NOMO-1 treated with DMSO at 0.1 percent for 48 hours (cell line): ENCODE measurements around the gene SPIB.
"Not testable (repeated sequence)": the region's sequence is repeated elsewhere in the genome, so short reads cannot be mapped to it uniquely, and the experiment has no call there.

Experiments used
- DNase-seq: peaks from one replicate; lab custom pipeline; 2025; ENCODE audit not compliant: unreplicated experiment; lab: John Stamatoyannopoulos, UW

The SPIB gene

DNA sequence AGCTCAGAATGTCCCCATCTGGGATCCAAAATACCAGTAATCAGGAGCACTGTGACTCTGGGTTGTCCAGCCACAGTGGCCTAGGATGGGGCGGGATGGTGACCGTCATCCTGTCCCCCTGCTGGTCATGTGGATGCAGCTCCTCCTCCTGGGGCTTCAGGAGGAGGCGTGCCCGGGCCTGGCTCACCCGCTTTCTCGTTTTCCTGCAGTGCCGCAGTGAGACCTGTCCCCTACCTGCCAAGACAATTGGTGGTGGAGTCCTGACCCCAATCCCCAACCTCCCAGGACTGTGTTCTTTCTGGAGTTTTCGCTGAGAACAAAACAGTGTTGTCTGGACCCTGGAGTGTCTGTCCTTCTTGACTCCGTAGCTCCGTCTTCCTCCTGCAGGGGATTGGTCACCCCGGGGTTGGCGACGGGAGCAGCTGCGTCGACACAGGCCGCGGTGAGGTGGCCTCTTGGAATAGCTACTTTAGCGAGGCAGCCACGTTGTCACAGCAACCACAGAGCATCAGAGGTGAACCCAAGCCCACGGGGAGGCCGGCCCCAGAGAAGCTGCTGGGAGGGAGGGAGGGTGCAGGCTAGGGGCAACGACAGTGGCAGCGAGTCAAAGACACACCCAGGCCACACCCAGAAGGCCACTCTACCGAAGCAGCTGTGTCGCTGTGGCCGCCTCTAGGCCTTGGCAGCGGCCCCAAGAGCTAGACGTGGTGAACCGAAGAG lies 47.4 kb downstream of the SPIB start:
- no peak for DNase-seq

DNA sequence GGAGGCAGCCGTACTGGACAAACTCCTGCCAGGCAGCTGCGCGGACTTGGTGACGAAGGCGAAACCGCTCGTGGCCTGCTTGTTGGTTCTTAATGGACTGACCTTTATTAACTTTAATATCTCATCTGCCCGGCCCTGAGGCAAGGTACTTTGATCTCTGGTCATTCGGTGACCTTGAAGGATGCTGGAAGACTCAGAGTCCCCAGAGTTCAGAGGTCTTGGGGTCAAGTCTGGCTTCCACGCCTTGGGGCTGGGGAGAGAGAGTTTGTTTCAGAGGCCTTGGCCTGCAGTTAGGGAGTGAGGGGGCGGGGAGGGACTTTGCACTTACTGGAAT lies 47.9 kb downstream of the SPIB start:
- no peak for DNase-seq

DNA sequence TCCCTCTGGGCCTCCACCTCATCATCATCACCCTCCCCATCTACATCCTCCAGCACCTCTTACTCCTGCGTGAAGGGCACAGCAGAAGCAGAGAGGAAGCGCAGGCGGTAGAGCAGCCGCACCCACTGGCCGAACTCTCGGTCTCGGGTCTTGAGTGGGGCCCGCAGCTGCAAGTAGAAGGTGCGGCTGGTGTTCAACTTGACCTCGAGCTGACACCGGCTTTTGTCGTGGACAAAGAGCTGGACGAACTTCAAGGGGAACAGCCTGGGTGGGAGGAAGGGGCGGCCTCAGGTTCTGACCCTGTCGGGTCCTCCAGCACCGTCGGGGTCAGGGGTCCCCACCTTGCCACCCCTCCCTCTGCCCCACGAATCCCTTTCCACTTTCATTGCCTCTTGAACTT lies 48.8 kb downstream of the SPIB start:
- no peak for DNase-seq

DNA sequence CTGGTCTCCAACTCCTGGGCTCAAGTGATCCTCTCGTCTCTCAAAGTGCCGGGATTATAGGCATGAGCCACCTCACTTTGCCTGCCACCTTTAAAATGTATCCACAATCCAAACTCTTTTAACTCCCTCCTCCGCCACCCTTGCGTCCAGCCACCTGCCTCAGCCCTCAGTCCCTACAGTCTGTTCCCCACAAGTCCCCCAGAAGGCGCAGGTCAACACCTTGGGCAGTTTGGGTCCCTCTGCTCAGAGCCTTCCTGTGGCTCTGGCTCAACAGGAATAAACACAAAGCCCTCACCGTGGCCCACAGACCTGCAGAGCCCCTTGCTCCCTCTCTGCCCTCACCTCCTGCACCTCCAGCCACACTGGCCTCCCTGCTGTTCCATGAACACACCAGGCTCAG lies 50.1 kb downstream of the SPIB start:
- no peak for DNase-seq

DNA sequence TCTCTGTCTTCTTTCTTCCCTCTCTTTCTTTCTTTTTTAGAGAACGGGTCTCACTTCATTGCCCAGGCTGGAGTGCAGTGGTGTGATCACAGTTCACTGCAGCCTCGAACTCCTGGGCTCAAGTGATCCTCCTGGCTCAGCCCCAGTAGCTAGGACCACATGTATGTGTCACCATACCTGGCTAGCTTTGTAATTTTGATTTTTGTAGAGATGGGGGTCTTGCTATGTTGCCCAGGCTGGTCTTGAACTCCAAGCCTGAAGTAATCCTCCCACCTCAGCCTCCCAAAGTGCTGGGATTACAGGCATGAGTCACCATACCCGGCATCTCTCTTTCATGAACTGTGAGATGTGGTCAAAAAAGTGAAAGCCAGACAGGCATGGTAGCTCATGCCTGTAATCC lies 54.6 kb downstream of the SPIB start:
- not testable (repeated sequence) for DNase-seq

DNA sequence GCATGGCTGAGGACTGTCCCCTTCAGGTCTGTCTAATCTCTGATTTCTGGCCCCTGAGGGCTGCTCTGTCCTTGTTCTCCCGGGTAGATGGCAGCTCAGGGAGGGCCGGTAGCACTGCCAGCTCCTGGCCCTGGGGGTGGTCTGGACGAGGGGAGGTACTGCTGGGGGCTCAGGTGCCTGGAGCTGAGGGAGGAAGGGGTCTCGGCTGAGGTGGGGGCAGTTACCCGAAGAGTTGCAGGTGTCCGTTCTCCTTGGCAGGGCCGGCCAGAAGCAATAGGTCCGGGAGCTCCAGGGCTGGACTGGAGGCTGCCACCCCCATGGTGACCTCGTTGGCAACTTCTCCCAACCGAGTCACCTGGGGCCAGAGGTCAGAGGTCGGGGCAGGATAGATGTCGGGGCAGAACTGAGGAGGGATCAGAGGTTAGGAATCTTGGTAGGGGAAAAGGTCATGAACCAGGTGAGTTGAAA lies 56.4 kb downstream of the SPIB start:
- no peak for DNase-seq

DNA sequence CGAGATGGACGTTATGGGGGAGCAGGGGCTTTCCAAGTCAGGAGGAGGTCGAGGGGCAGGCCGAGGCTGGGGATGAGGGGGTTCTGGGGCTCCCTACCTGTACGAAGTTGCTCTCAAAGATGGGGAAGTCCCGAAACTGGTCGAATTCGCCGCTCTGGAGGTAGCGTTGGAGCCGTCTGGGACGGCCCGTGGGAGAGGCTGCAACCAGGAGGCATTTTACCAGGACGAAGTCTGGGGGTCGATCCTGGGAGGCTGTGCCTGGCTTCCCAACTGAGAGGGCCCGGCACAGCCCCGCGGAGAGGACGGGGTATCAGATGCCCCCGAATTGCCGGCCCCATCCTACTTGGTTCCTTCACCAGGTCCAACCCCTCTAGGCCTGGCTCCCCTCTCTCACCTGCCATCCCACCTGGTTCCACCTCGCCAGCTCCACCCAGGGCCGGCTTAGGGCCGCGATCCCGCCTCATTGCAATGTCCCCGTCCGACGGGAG lies 57.0 kb downstream of the SPIB start:
- no peak for DNase-seq

DNA sequence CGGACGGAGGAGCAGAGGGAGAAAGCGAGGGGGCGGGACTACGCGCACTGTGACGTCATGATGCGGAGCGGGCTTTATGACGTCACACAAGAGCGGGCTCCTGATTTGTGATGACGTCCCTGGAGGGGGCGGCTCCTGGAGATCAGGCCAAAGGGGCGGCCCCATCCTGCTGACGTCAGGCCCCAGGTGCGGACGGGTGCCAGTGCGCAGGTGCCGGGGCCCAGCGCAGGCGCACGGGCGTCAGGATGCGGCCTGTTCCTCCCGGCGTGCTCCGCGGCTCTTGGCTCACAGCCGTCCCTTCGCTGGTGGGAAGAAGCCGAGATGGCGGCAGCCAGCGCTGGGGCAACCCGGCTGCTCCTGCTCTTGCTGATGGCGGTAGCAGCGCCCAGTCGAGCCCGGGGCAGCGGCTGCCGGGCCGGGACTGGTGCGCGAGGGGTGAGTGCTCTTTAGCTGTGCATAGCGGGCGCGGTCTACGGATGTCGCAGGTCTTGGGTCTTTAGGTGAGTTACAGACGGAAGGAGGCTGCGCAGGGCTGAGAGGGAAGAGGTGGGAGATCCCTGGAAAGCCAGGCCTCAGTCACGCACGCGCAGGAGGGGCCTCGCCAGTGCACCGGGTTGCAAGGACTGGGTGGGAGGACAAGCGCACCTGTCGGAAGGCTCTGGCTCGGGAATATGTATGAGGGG lies 57.6 kb downstream of the SPIB start, which contains the start of the genes EMC10 and GARIN5A:
Gene EMC10, plus strand, starts transcription at position 284 of the 683 bp plus-strand sequence. Its CDS starts 38 bp downstream, at position 322.
Gene GARIN5A, minus strand, starts transcription at position 625 of the 683 bp plus-strand sequence. Its CDS starts 460 bp downstream, at position 165.
- peak; percentile 81 for DNase-seq

DNA sequence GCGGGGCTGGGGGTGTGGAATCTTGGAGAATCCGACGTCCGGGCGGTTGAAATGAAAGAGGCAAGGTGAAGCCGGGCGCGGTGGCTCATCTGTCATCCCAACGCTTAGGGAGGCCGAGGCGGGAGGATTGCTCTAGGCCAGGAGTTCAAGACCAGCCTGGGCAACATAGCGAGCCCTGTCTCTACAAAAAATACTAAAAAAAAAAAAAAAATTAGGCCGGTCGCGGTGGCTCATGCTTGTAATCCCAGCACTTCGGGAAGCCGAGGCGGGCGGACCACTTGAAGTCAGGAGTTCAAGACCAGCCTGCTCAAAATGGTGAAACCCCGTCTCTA lies 58.1 kb downstream of the SPIB start:
- DNase-seq: no peak

DNA sequence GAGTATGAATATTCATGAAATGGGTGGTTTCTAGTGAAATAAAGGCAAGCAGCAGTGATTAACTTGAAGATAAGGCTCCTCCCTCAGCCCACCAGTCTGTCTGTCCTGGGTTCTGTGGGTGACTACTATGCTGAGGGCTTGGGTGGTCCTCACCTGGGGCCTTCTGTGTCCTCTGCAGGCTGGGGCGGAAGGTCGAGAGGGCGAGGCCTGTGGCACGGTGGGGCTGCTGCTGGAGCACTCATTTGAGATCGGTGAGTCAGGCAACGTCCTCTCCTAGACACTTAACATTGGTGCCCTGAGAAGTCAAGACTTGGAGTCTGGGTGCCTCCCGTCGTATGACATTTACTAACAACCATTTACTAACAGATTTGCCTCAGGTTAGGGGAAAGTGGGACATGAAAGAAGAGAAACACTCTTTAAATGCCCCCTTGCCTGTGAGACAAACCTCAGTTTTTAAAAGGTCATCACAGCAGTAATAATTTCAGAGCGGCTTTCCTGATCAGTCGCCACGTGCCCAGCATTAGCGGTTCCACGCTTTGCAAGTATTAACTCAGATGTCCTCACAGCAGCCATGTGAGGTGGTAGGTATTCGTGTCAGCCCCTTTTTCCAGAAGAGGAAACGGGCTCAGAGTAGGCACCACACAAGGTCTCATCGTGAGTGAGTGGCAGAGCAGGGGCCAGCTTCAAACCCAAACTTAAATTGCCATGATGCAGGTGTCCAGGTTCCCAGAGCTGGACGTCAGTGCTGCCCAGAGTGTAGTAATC lies 59.2 kb downstream of the SPIB start:
- no peak for DNase-seq

DNA sequence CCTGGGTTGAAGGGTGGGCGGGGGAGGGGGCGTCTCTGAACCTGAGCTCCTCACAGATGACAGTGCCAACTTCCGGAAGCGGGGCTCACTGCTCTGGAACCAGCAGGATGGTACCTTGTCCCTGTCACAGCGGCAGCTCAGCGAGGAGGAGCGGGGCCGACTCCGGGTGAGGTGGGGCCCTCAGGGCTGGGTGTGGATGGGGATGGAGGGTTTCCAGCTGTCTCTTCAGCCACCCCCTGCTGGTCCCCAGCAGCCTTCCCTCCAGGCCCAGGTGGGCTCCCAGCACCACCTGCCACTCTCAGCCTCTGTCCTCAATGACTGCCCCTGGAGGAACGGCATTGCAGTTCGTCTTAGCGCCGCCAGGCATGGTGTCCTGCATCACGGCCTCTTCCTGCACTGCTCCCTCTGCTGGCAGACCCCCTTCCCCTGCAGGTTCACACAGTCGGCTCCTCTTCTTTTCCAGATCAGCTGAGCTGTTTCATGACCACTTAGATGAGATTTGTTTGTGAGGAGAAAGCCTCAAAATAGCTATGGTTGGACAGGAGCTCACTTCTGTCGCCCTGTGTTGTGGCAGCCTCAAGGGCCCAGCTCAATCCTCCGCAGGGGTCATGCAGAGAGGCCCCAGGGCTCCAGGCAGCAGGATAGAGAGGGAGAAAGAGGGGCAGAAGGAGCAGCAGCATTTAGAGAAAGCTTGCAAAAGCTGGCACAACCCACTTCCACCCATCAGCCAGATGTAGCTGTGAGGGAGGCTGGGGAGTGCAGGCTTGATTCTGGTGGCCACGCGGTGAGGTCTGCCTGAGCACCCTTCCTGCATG lies 60.4 kb downstream of the SPIB start:
- peak; percentile 19 for DNase-seq

DNA sequence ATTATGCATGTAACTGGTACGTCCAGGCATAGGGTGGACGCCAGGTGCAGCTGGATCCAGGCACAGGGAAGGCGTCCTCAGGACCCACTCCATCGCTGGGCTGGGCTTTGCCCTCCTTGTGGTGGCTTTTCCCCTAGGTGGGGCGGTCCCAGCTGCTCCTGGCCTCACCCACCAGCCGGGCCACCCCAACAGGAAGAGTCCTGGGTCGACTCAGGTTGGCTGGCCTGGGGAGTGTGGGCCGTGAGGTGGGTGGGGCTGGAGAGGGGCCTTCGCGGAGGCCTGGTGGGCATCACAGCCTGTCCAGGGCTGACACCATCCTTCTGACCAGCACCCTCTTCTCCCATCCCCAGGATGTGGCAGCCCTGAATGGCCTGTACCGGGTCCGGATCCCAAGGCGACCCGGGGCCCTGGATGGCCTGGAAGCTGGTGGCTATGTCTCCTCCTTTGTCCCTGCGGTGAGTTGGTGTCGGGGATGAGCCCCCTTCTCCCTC lies 61.1 kb downstream of the SPIB start:
- no peak for DNase-seq

DNA sequence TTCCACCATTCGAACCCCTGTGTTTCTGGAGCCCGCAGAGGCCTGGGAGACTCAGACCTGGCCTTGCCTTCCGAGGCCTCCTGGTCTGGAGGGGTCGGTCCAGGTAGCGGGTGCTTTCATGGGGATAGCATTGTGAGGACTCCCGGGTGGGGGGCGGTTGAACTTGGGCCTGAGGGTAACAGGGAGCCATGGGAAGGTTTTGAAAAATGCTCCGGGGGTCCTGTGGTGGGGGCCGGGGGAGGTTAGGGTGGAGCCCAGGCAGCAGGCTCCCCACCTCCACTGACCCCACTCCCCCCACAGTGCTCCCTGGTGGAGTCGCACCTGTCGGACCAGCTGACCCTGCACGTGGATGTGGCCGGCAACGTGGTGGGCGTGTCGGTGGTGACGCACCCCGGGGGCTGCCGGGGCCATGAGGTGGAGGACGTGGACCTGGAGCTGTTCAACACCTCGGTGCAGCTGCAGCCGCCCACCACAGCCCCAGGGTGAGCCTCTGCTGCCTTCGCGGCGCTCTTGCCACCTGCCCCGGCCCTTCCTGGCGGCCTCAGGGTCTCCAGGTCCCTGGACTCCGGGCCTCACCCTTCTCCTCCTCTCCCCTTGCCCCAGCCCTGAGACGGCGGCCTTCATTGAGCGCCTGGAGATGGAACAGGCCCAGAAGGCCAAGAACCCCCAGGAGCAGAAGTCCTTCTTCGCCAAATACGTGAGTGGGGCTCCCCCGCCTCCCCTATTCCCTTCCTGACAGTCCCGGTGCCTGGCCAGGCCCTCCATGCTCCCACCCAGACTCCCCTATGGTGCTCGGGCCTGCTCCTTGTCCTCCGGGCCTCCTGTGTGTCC lies 61.8 kb downstream of the SPIB start:
- no peak for DNase-seq
